Measurements from ENCODE around the gene STXBP5.
"Not testable (repeated sequence)": the region's sequence is repeated elsewhere in the genome, so short reads cannot be mapped to it uniquely, and the experiment has no call there.

STXBP5 gene

DNA sequence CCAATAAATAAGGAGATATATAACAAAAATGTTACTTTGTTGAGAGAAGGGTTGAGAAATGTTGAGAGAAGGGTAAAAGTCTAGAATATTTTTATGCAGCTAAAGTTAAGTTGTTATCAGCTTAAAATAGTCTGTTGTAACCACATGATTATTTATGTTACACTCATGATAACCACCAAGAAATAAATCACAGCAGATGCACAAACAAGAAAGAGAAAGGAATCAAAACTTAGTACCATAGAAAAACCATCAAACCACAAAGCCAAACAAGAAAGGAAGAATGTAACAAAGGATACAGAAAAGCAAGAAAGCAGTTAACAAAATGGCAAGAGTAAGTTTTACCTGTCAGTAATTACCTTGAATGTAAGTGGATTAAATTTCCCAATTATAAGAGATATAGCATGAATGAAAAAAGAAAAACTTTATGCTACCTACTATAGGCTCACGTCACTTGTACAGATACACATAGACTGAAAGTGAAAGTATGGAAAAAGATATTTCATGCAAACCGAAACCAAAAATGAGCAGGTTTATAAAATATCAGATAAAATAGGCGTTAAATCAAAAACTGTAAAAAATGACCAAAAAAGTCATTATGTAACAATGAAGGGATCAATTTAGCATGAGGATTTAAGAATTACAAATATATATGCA lies 93.6 kb downstream of the STXBP5 start:
- DNase-seq (ENCODE audit: low read depth) = no peak

DNA sequence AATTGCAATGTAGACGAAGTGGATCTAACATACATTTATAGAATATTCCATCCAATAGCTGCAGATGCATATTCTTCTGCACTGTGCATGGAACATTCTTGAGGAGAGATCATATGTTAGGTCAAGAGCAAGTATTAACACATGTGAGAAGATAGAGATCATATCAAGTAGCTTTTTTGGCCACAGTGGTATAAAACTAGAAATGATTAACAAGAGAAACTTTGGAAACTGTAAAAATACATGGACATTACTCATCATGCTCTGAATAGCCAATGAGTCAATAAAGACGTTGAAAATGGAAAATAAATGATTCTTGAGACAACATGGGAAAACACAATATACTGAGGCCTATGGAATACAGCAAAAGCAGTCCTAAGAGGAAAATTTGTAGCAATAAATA lies 94.2 kb downstream of the STXBP5 start:
- DNase-seq (ENCODE audit: low read depth) = no peak

DNA sequence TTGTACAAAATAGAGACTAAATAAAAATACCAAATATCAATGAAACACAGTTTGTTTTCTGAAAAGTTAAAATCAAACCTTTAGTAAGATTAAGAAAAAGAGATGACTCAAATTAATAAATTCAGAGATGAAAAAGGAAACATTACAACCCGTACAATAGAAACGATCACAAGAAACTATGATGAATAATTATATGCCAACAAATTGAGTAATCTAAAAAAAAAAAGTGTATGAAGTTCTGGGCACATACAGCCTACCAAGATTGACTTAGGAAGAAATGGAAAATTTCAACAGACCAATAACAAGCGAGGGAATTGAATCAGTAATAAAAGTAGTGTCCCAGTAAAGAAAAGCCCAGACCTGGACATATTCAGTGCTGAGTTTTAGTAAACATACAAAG lies 94.8 kb downstream of the STXBP5 start:
- DNase-seq (ENCODE audit: low read depth) = no peak

DNA sequence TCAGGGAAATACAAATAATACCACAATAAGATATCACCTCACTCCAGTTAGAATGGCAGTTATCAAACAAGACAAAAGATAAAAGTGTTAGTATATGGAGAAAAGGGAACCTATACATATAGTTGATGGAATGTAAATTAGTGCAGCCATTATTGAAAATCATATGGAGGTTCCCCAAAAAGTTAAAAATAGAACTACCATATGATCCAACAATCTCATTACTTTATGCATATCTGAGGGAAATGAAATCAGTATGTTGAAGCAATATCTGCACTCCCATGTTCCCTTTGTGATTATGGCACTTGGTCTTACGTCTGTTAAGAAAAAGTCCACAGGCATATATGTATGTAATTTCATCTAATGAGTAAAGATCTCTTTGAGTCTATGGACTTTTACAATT lies 96.9 kb downstream of the STXBP5 start:
- no peak for DNase-seq (ENCODE audit: low read depth)

DNA sequence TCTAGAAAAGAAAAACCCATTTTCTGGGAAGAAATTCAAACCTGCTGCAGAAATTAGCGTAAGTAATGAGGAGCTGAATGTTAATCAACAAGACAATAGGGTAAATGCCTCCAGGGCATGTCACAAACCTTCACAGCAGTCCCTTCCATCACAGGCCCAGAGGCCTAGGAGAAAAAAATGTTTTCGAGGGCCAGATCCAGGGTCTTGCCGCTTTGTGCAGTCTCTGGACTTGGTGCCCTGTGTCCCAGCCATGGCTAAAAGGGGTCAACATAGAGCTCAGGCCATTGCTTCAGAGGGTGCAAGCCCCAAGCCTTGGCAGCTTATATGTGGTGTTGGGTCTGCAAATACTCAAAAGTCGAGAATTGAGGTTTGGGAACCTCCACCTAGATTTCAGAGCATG lies 99.8 kb downstream of the STXBP5 start:
- DNase-seq (ENCODE audit: low read depth) = no peak

DNA sequence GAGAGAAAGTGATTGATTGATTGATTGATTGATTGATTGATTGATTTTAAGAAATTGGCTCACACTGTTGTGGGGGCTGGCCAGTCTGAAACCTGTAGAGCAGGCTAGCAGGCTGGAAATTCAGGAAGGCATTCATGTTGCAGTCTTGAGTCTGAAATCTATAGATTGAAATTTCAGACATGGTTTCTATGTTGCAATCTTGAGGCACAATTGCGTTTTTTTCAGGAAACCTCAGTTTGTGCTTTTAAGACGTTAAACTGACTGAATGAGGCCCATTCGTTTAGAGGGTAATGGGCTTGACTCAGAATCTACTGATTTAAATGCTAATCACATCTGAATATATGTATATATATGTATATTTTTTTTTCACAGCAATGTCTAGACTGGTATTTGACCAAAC lies 106.3 kb downstream of the STXBP5 start:
- no peak for DNase-seq (ENCODE audit: low read depth)

DNA sequence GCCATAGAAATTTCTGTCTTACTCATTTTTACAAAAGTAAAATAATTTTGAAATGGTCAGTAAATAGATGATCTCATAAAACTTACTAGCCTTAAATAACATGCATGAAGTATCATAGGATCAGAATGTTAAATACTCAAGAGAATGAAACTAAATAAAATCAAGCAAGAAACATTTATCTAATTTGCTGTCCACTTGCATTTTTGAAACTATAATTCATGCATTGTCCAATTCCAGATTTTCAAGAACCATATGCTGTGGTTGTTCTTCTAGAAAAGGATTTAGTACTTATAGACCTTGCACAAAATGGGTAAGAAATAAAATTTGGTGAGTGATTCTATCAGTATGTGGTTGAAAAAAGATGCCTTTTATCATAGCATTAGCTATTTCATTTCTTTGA lies 107.0 kb downstream of the STXBP5 start:
- no peak for DNase-seq (ENCODE audit: low read depth)

DNA sequence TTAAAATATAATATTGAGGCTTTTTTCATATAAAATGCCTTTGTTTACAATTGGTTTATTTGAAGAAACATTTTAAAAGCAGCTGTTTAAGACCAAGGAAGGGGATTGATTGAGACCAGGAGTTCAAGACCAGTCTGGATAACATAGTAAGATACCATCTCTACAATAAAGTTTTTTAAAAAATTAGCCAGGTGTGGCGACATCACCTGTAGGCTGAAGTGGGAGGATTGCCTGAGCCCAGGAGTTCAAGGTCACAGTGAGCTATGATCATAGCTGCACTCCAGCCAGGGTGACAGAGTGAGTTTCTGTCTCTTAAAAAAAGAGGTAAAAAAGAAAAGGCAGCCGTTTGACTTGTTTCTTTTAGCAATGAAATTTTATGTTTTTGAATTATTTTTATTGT lies 117.0 kb downstream of the STXBP5 start:
- no peak for DNase-seq (ENCODE audit: low read depth)

DNA sequence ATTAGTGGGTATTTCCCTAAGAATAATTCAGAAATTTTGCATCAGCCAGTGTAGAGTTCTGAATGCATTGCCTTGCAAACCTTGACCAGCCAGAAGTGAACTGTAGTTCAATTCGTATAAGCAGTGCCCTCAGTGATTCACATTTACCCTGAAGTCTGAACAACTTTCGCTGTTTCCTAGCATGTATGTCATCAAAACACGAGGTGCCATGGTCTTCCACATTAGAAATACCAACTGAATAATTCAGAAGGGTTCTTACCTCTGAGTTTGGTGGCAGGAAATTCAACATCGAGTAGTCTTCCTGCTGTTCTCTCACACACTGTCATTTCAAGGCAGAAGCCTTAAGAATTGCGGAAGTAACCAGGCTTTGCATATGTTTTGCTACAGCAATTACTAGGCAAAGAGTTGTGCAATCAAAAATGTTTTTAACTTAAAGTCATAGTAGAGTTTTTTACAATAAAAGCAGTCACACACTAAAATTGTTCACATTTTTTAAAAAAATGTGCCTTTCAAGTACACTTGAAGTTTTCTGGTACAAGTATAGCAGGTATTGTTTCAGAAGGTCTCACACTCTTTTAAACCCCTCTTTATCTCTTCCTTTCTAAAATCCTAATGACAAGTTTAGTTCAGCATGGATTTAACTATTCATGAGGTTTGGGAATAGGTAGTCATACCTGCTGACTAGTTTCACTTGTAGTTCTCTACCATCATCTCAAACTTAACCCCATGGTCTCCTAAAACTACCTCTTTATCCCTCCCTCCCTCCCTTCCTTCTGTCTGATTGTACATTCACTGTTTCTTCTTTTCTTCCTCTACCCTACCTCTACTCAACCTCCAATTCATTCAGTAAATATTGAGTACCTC lies 118.3 kb downstream of the STXBP5 start:
- no peak for DNase-seq (ENCODE audit: low read depth)

DNA sequence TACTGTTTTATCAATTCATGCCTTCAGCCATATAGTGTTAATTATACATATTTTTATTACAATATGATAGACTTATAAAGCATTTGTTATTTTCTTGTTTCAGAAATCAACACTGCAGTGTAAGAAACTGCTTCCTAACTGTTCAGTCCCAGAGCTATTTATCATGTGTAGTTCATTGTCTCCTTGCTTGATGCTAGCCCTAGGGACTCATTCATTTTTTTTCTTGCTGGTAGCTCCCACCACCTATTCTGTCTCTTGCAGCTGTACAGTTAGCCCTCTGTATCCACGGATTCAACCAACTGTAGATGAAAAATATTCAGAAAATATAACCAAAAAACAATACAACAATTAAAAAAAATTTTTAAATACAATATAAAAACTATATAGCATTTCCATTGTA lies 121.3 kb downstream of the STXBP5 start:
- no peak for DNase-seq (ENCODE audit: low read depth)

DNA sequence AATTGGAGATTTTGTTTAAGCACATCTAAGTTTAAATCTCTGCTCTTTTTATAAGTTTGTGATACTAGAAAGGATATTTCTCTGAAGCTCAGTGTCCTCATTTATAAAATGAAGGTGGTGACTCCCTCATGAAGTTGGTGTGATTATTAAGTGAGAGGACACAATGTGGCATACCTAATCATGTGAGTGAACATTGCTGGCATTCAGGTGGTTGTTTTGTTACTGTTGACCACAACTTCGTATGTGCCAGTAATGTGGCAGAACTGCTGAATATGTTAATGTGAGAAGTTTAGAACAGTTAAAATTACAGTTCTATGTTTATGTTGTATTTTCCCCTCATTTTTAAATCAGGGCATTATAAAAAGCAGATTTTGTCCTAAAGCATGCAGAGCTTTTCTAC lies 127.2 kb downstream of the STXBP5 start:
- no peak for DNase-seq (ENCODE audit: low read depth)

DNA sequence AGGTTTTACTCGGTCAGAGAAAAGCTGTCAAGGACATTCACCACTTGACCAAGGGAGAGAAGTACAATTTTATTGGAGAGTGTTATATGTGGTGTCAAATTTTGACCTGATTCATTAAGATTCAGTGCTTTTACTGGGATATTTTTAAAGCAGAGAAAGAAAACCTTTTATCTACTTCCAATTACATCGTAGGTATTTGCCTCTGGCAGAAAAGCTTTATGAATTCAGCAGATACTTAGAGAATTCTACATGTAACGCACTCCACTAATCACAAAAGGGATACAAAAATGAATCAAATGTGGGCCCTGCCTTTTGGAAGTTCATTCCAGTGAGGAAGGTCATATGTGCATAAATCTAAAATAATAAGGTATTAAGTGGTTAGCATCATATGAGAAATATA lies 133.7 kb downstream of the STXBP5 start:
- no peak for DNase-seq (ENCODE audit: low read depth)

DNA sequence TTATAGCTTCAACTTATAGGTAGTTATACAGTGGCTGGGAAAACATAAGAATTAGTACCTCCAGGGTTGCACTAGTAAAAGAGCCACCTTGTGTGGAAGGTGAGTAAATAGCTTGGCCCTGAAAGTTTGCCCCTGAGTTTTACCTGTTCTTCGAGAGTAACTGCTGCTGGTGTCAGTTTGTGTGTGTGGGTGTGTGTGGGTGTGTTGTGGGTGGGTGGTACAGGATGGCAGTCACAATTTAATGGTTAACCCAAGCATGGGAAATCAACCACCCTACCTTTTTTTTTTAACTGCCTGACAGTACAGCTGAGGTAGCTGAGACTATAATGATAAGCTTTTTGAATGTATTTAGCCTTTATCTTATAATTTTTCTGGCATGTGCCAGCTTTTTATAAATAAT lies 137.3 kb downstream of the STXBP5 start:
- no peak for DNase-seq (ENCODE audit: low read depth)

DNA sequence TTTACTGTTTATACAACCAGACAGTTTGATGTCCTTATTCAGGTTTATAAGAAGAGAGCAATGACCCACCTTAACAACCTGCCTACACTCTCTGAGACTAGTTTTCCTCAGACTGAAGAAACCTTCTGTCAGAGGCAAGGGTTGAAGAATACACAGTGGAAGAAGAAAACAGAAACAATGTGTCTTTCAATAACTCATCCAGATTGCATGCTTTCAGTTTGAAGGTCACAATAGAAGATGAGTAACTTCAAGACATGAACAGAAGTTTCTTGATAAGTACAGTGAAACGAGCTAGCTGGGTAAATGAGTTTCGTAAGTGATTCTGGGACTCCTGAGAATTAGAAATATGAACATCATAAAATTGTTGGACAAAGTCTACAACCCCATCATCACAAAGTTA lies 141.7 kb downstream of the STXBP5 start:
- DNase-seq (ENCODE audit: low read depth) = no peak

DNA sequence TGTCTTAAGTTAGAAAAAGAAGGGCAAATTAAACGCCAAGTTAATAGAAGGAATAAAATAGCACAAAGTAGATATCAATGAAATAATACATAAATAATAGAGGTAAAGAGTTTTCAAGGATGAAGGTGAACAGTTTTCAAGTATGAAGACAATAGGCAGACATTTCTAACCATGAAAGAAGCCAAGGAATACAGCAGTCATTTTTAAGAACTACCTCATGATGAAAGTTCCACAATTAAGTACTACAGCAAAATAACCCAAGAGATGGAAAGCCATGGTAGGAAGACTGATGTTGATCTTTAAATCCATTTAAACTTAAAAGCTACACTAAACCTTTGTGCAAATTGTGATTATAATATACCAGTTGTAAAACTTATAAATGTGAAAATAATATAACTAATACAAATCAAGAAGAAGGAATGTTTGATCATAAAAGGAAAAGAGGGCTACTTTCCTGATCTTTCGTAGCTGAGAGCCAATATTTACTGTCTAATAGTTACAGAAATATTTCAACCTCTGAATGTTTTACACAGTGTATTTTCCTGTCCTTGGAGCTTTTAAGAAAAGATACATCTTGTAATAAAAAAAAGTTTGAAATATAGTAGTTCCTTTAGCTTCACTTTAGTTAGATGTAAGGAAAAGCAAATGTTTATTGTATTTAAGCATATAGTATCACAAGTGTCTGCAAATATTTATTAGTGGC lies 143.1 kb downstream of the STXBP5 start:
- DNase-seq (ENCODE audit: low read depth) = no peak

DNA sequence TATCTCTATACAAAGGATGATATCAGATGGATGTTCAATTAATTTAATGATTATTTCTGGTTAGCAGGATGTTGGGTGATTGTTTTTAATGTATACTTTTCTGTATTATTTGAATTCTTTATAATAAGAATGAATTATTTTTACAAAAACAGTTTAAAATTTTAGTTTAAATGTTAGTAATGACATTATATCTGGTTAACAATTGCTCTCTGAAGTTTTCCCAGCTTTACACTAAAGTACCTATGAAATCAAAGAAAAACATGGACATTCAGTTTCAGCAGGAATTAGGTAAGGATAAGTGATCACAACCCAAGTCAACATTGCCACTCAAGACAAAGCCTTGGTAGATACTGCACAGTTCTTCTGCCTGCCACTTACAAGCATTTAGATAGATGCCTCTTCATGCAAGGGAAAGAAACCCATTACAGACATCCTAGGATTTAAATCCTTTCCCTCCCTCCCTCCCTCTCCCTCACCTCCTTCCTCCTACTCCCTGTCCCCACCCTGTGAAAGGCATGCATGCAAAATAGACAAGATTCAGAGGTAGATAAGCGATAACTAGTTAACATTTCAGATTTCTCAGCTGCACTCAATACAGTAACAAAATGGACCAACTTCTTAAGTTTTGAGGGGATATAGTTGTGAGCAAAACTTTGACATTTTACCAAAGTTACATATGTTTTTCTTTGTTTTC lies 143.8 kb downstream of the STXBP5 start:
- DNase-seq (ENCODE audit: low read depth) = no peak

DNA sequence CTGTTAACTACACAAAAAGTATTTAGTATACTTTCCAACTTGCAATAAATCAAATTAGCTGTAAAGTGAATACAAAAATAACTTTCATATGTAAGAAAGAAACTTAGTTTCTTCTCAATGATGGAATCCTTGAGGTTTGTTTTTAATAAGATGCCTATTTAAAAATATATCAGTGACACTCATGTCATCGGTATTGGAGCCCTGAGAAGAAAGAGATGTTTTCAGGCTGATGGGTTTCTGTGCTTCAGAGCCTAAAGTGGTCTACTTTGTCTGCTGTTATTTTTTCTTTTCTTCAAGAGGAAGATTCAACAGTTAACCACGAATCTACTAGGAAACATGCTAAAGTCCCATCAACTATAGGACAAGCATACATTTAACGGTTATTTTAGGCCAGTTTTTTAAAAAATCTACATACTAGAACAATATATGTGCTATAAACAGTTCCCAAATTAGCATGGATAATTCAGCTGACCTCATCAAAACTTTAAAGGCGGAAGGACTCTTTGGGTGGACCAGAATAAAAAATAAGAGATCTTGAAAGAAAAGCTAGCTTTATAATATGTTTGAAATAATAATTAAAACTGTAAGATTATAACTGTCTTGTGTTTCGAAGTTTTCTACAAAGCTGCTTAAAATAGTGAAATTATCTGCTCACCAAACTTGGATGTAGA lies 157.2 kb downstream of the STXBP5 start:
- DNase-seq (ENCODE audit: low read depth) = no peak

DNA sequence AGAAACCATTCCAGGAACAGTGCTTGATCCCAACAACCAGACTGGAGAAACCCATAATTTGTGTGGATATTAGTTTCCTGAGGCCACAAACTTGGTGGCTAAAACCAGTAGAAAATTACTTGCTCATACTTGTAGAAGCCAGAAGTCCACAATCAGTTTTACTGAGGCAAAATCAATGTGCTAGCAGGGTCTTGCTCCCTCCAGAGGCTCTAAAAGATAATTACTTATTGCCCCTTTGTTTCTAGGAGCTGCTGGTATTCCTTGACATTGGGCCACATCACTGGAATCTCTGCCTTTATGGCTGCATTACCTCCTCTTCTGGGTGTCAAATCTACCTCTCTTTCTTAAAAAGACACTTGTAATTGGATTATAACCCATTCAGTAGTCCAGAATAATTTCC lies 162.1 kb downstream of the STXBP5 start:
- DNase-seq (ENCODE audit: low read depth) = no peak

DNA sequence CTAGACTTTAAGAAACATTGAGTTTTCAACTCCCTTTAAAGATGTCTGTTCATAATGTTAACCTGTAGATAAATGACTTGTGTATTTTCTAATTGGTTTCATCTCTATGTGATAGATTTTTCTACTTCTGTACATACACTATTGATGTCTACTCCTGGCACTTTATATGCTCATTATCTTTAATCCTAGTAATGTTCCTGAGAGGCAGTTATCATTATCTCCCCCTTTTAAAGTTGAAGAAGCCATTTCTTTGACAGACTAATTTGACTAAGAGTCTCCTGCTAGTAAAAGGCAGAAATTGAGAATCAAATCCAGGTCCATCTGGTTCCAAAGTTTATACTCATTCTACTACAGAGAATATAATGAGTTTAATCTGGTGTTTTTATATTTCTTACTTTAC lies 167.1 kb downstream of the STXBP5 start:
- DNase-seq (ENCODE audit: low read depth) = no peak

DNA sequence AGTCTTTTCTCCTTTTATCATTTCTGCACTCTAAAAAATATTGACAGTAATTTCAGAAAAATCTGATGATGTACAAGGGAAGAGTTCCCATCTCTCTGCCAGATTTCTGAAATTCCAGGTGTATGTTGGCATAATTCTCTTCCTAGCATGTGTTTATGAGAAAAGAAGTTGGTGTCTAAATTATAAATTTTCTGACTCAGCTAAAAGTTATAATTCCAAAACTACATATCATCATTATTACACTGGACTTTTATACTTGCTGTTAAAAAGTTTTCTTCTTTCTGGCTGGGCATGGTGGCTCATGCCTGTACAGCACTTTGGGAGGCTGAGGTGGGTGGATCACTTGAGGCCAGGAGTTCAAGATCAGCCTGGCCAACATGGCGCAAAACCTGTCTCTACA lies 168.6 kb downstream of the STXBP5 start:
- DNase-seq (ENCODE audit: low read depth) = no peak

DNA sequence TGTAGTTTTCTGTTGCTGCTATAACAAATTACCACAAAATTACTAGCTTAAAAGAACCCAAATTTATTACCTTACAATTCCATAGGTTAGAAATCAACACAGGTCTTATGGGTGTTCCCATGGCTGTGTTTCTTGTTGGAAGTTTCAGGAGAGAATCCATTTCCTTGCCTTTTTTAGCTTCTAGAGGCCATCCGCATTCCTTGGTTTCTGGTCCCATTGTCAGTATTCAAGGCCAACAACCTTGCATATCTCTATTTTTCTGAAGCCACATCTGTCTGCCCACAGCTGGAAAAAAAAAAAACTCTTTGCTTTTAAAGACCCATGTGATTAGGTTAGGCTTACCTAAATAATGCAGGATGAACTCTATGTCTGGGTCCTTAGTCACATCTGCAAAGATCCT lies 174.6 kb downstream of the STXBP5 start:
- DNase-seq (ENCODE audit: low read depth) = no peak

DNA sequence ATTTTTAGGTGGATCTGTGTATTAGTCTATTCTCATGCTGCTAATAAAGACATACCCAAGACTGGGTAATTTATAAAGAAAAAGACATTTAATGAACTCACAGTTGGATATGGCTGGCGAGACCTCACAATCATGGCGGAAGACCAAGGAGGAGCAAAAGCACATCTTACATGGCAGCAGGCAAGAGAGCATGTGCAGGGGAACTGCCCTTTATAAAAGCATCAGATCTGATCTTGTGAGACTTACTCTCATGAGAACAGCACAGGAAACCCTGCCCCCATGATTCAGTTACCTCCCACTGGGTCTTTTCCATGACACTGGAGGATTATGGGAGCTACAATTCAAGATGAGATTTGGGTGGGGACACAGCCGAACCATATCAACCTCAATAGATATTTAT lies 176.6 kb downstream of the STXBP5 start:
- not testable (repeated sequence) for DNase-seq (ENCODE audit: low read depth)

Data from activated gamma-delta T cell treated with anti-CD3 and anti-CD28 coated beads, Interleukin-2, amount 50 U/mL, for 16 hours (primary cell).